ENCODE results near the gene MTTP. TPM values are rescaled to one million over a fixed set of nuclear protein-coding genes. Genes with fewer than 3 reads are reported as not detected.

The MTTP gene
- total RNA-seq, 4 donors from 2014 or later: 8.3 to 475 (median 299) TPM

GRCh38 chr4:99630857-99631360 is 56.3 kb downstream of the MTTP start:
- no peak for TF ChIP-seq POLR2A (IDR thresholded peaks at IDR 0.05)
- no peak for TF ChIP-seq CTCF (IDR thresholded peaks at IDR 0.05)
- no peaks in the 10 kb centered on the region for H3K27me3 ChIP-seq
- H3K27ac ChIP-seq: no peak overlapping the region
- no peaks in the 10 kb centered on the region for H3K9me3 ChIP-seq
- H3K4me3 ChIP-seq: no peak overlapping the region
- H3K36me3 ChIP-seq: no peaks in the 10 kb centered on the region
- DNase-seq: no peak
- no peaks in the 10 kb centered on the region for H3K4me1 ChIP-seq

- no peak overlapping the region for H3K27ac ChIP-seq
- no peak for DNase-seq
- no peak overlapping the region for H3K4me3 ChIP-seq
- H3K4me1 ChIP-seq: no peaks in the 10 kb centered on the region
- no peaks in the 10 kb centered on the region for H3K27me3 ChIP-seq
- no peaks in the 10 kb centered on the region for H3K9me3 ChIP-seq
- no peaks in the 10 kb centered on the region for H3K36me3 ChIP-seq
- no peak for TF ChIP-seq CTCF (IDR thresholded peaks at IDR 0.05)
- TF ChIP-seq POLR2A (IDR thresholded peaks at IDR 0.05): no peak
These were observed 59.1 kb downstream of the MTTP start for GRCh38 chr4:99633772-99634171.

- Histone ChIP-seq H3K27me3 (no peaks in the 10 kb centered on the region), H3K27ac (no peak overlapping the region), H3K36me3 (no peaks in the 10 kb centered on the region), H3K4me3 (no peak overlapping the region), H3K9me3 (no peaks in the 10 kb centered on the region), H3K4me1 (no peaks in the 10 kb centered on the region)
- TF ChIP-seq CTCF (IDR thresholded peaks at IDR 0.05): no peak
- no peak for TF ChIP-seq POLR2A (IDR thresholded peaks at IDR 0.05)
- DNase-seq: no peak
These were observed 60.2 kb downstream of the MTTP start for GRCh38 chr4:99634742-99635360.

DNA sequence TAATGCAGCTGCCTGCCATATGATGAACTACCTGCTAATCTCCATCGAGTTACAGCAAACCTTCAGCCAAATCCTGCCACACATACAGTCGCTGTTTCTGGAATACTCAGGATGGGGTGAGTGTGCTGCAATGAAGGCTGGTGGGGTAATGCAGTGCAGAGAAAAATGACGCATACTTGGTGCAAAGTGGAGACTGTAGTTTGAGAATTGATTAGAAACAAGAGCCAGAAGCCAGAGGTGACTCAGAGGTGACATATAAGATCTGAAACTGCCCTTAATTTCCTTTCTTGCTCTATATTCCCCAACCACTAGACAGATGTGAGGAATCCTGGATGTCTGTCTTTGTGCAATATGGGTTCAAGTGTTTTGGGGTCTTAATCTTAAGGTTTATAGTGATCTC is 61.0 kb downstream of the MTTP start:
- Histone ChIP-seq H3K27ac (no peak overlapping the region), H3K36me3 (no peaks in the 10 kb centered on the region), H3K27me3 (no peaks in the 10 kb centered on the region), H3K9me3 (no peaks in the 10 kb centered on the region), H3K4me1 (no peaks in the 10 kb centered on the region), H3K4me3 (no peak overlapping the region)
- no peak for TF ChIP-seq CTCF (IDR thresholded peaks at IDR 0.05)
- TF ChIP-seq POLR2A (IDR thresholded peaks at IDR 0.05): no peak
- no peak for DNase-seq

DNA sequence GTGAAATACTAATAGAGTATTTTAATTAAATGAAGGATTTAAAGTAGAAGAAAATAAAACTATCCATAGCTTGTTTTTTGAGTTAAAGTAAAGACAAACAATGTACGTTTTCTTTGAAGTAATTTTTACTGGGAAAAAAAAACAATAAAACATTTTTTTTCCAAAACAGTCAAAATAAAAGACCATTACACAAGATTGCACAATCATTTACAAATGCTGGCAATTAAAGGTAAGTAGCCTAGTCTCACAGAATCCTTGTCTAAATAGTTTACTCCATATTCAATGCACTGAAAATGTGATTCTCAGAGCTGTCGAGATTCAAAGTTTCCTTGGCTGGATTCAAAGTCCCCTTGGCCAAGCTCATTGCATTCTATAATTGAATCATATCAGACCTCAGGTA is 61.8 kb downstream of the MTTP start:
- no peak for TF ChIP-seq CTCF (IDR thresholded peaks at IDR 0.05)
- no peak for TF ChIP-seq POLR2A (IDR thresholded peaks at IDR 0.05)
- Histone ChIP-seq H3K9me3 (no peaks in the 10 kb centered on the region), H3K36me3 (no peaks in the 10 kb centered on the region), H3K27me3 (no peaks in the 10 kb centered on the region), H3K4me3 (no peak overlapping the region), H3K4me1 (no peaks in the 10 kb centered on the region), H3K27ac (no peak overlapping the region)
- DNase-seq: no peak

DNA sequence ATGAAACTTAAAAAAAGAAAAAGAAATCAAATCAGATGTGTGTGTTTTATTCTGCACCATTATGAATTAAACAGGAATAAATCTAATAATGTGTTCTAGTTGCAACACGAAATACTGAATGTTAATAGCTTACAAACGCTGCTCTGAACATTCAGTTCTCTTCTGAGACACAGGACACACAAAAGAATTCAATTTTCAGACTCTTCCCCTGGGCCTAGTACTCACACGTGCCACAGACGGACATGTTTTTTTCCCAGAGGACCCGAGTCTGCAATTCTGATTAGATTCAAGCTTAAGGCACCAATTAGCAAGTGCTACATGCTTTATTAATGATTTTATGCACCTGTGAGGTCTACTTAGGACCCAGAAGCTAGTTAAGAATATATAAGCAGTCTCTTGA is 62.5 kb downstream of the MTTP start:
- H3K4me3 ChIP-seq: no peak overlapping the region
- no peaks in the 10 kb centered on the region for H3K36me3 ChIP-seq
- no peak for DNase-seq
- TF ChIP-seq POLR2A (IDR thresholded peaks at IDR 0.05): no peak
- no peak for TF ChIP-seq CTCF (IDR thresholded peaks at IDR 0.05)
- no peak overlapping the region for H3K27ac ChIP-seq
- H3K9me3 ChIP-seq: no peaks in the 10 kb centered on the region
- no peaks in the 10 kb centered on the region for H3K27me3 ChIP-seq
- no peaks in the 10 kb centered on the region for H3K4me1 ChIP-seq
